Right ventricle myocardium superior (tissue), 1 donor: ENCODE measurements around the gene YDJC. TPM values are rescaled to one million over a fixed set of nuclear protein-coding genes. Genes with fewer than 3 reads are reported as not detected.
A peak's percentile ranks its signal among the peaks of the same experiment; 100 is the strongest.
"Not testable (repeated sequence)": the region's sequence is repeated elsewhere in the genome, so short reads cannot be mapped to it uniquely, and the experiment has no call there.

ENCODE experiments used
- ATAC-seq: fragments of 200-7000 bp; cut with Tn5 transposase; one replicate; pipeline ENCODE4 v1.9.1; 2020; ENCODE audit warnings: mild to moderate bottlenecking; ENCODE audit not compliant: poor library complexity
- DNase-seq: peaks from one replicate; pipeline ENCODE4 v3.0.0-alpha.2; 2020
- intact Hi-C: fragments of 100-400 bp; cut with DNase I; formaldehyde crosslinking; loops from one replicate; pipeline ENCODE4 v1.11.2; 2022
- microRNA-seq: library from miRNA; unstranded; fragments of <30 nt; microRNA quantifications from one replicate; pipeline ENCODE4 v1.2.0, GENCODE V29; 2020
- total RNA-seq: library from RNA; stranded (reverse); fragmentation: NEBNext Ultra II Directional; extraction: Animal tissue kit (Norgen Biotek cat#: 25700); gene quantifications from one replicate; pipeline ENCODE4 v1.2.1, GENCODE V29; 2021
- donor health status: DM: no; HTN: yes; CAD: no; lungs with severe emphysema.

Gene YDJC
- total RNA-seq, 1 donor from 2014 or later = 4.5 TPM

GRCh38 chr22:21591695-21592094 is 38.1 kb downstream of the YDJC start:
- intact Hi-C loops = no loop called here
- DNase-seq (peak; percentile 69), ATAC-seq (peak; percentile 74)

DNA sequence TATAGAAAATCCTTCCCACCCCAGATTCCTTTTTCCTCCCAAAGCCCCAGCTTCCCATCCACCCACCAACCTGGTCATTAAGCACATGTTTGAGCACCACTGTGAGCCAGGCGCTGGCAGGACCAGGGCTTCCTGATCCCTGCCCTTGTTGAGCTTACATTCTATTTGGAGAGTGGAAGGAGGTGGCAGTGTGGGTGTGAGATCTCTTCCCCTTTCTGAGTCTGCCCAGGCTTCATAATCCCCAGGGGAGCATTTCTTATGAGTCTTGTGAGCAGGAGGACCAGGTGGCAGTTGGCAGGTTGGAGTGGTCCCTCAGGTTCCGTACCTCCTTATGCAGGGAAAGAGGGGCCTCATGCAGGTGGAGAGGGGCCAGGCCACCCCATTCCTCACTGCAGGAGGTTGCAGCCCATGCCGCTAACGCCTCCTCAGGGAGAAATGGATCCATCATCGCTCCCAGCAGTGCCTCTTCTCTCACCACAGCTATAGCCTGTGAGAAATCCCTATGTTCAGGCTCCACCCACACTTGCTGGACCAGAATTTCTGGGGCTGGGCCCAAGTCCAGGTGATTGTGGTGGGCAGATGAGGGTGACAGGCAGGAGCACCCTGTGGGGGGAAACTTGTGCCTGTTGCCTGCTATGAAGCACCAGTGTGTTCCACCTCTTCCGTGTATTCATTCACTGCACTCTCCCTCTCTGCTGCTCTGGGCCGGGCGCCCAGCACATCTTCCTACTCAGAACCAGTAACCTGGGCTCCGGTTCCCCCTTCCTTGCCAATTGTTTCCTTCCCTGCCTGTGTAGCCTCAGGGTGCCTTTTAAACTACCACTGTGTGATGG is 38.8 kb downstream of the YDJC start:
- DNase-seq (no peak), ATAC-seq (no peak)
- intact Hi-C loops = no loop called here

DNA sequence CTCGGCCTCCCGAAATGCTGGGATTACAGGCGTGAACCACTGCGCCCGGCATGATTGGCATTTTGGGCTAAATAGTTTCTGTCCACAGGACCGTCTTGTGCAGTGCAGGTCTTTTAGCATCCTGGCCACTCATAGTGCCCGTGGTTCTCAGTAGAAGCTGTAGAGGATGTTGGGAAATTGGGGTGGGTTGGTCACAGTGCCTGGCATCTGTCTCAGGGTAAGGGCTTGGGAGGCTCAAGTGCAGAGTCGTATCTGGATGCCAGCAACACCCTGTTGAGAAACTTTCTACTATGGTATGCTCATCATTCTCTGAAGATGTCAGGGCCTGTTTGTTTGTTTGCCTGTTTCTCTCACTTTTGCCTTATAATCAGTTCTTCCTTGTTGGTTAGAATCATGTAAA is 40.4 kb downstream of the YDJC start:
- ATAC-seq (no peak), DNase-seq (no peak)
- intact Hi-C loops = no loop called here

- intact Hi-C loops = no loop called here
- ATAC-seq = no peak
- no peak for DNase-seq
These were observed 41.8 kb downstream of the YDJC start for GRCh38 chr22:21587803-21588611.

DNA sequence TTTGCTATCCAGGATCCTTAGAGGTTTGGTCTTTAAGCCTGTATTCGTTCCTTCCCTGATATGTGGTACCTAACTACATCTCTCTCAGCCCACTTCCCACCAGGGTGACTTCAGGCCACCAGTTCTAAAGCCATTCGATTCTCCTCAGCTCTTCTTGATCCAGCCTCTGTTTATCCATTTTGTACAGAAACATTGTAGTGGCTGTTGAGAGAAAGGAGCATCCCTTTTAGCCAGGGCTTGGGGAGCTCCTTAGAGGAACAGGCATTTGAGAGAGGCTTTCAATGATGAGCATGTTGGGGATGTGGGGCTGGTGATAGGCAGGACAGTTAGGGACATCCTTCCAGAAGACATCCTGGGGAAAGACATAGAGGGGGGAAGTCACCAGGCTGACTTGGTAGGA is 44.4 kb downstream of the YDJC start:
- no peak for ATAC-seq
- intact Hi-C loops = no loop called here
- DNase-seq = no peak

GRCh38 chr22:21582801-21583740 is 46.8 kb downstream of the YDJC start:
- intact Hi-C loops = no loop called here
- ATAC-seq = no peak
- no peak for DNase-seq

GRCh38 chr22:21581009-21581713 is 48.7 kb downstream of the YDJC start:
- intact Hi-C loops, ATAC-seq, DNase-seq: not testable (repeated sequence)

DNA sequence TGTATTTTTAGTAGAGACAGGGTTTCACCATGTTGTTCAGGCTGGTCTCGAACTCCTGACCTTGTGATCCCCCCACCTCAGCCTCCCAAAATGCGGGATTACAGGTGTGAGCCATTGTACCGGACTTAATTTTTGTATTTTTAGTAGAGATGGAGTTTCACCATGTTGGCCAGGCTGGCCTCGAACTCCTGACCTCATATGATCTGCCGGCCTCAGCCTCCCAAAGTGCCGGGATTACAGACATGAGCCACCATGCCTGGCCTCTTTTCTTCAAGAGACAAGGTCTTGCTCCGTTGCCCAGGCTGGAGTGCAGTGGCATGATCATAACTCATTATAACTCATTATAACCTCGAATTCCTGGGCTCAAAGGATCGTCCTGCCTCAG is 49.2 kb downstream of the YDJC start:
- ATAC-seq, intact Hi-C loops, DNase-seq: not testable (repeated sequence)

DNA sequence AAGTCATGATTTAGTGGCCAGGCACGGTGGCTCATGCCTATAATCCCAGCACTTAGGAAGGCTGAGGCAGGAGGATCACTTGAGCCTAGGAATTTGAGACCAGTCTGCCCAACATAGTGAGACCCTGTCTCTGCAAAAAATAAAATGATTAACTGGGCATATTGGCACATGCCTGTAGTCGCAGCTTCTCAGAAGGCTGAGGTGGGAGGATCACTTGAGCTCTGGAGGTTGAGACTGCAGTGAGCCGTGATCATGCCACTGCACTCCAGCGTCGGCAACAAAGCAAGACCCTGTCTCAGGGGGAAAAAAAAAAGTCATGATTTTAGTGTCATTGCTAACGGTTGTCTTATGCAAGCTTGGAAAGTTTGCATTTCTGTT is 50.4 kb downstream of the YDJC start:
- ATAC-seq = no peak
- intact Hi-C loops = loop anchor here (5.0 kb wide), 1 partner anchor 48 kb away; no protein-coding TSS in a partner anchor
- no peak for DNase-seq

Small RNA genes within 50 kb of the gene (microRNA-seq; reads per million reads assigned to microRNA genes)
- gene MIR130B (156 reads per million, percentile 59 among the genes with 10 or more reads in this experiment), gene MIR301B (0.97 reads per million)

Other genes with a start within 250 kb of the YDJC start
- not detected for gene RIMBP3B, start 246.3 kb downstream of the YDJC start, total RNA-seq
- gene HIC2, start 212.7 kb downstream of the YDJC start, total RNA-seq = 1.4 TPM
- gene TMEM191C, start 162.6 kb downstream of the YDJC start, total RNA-seq = 0.65 TPM
- not detected for gene RIMBP3C, start 78.6 kb downstream of the YDJC start, total RNA-seq
- 46.7 TPM for gene UBE2L3, start 62.3 kb downstream of the YDJC start, total RNA-seq
- gene CCDC116, start 2.7 kb upstream of the YDJC start, total RNA-seq = 0.24 TPM
- 20.4 TPM for gene SDF2L1, start 12.3 kb upstream of the YDJC start, total RNA-seq
- 22.5 TPM for gene PPIL2, start 36.0 kb upstream of the YDJC start, total RNA-seq
- gene YPEL1, start 105.8 kb upstream of the YDJC start, total RNA-seq = 3.1 TPM
- 75.2 TPM for gene MAPK1, start 237.6 kb upstream of the YDJC start, total RNA-seq